Stimulated activated CD4-positive, alpha-beta T cell treated with anti-CD3 and anti-CD28 coated beads, Interleukin-2, amount 100 ng/mL, for 4 hours (primary cell): Measurements from ENCODE around the gene ST6GALNAC4.
A peak's percentile ranks its signal among the peaks of the same experiment; 100 is the strongest.
"Not testable (repeated sequence)": the region's sequence is repeated elsewhere in the genome, so short reads cannot be mapped to it uniquely, and the experiment has no call there.

Experiments used
- DNase-seq: peaks from one replicate; pipeline ENCODE4 v3.0.0-alpha.2; 2020; ENCODE audit warnings: low read depth

The ST6GALNAC4 gene

DNA sequence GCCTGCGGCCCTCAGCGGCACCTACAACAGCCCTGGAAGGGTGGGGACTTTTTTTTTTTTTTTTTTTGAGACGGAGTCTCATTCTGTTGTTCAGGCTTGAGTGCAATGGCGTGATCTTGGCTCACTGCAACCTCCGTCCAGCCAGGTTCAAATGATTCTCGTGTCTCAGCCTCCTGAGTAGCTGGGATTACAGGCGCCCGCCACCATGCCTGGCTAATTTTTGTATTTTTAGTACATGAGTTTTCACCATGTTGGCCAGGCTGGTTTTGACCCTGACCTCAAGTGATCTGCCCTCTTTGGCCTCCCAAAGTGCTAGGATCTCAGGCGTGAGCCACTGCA, 46.7 kb downstream of the ST6GALNAC4 start:
- not testable (repeated sequence) for DNase-seq

DNA sequence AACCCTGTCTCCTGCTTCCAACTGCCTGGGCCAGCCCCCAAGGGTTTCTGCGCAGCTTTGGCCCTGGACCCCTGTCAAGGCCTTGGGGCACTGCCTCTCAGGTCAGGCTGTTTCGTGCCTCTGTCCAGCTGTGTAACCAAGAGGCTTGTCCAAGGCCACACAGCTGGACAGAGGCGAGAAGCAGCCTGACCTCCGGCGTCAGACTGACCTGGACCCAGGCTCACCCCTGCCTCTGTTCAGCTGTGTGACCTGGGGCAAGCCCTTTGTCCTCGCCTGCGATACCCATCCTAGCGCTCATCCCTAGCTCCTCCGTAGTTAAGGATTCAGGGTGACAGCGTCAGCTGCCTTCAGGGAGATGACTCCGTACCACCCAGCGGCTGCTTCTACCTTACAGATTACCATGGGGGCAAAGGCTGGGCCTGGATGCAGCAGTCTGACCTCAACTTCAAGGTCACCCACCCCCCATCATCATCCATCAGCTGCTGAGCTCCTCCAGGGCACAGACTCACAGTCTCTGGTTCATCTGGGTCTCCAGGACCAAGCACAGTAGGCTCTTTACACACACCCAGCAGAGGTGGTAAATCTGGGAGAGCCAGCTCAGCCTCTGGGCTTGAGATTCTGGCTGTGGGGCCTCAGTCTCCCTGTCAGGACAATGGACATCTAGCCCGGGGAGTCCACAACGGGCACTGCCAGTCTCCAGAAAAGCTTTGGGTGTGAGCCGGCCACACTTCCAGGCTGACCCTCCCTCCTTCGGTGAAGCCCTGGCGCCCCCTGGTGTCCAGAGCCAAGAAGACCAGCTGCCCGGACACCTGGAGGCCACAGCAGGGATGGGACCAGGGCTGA, 47.3 kb downstream of the ST6GALNAC4 start:
- DNase-seq = peak; percentile 64

- no peak for DNase-seq
Measured at GRCh38 chr9:127868278-127868902, 48.5 kb downstream of the ST6GALNAC4 start.

GRCh38 chr9:127867356-127868277, 49.2 kb downstream of the ST6GALNAC4 start:
- DNase-seq = no peak

GRCh38 chr9:127866535-127866934, 50.3 kb downstream of the ST6GALNAC4 start:
- no peak for DNase-seq

- DNase-seq = no peak
Measured at GRCh38 chr9:127865645-127866464, 51.0 kb downstream of the ST6GALNAC4 start.

- no peak for DNase-seq
Measured at GRCh38 chr9:127863191-127863621, 53.6 kb downstream of the ST6GALNAC4 start.

GRCh38 chr9:127862075-127863011, 54.5 kb downstream of the ST6GALNAC4 start:
- DNase-seq = no peak

DNA sequence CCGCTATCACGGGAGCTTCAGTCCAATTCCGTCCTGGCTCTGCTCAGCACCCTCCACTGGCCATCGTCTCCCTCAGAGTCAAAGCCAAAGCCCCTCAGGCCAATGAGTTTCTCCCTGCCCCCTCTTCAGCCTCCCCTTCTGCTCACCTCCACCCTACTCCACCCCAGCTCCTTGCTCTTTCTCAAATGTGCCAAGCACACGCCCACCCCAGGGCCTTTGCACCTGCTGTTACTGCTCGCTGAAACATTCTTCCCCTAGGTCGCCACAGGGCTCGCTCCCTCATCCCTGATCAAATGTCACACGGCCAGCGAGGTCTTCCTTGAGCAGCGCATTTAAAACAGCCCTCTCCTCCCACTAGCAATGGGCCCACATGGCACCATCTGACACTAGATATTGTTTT, 56.1 kb downstream of the ST6GALNAC4 start:
- DNase-seq = no peak

- no peak for DNase-seq
Measured at GRCh38 chr9:127860260-127860659, 56.6 kb downstream of the ST6GALNAC4 start.

DNA sequence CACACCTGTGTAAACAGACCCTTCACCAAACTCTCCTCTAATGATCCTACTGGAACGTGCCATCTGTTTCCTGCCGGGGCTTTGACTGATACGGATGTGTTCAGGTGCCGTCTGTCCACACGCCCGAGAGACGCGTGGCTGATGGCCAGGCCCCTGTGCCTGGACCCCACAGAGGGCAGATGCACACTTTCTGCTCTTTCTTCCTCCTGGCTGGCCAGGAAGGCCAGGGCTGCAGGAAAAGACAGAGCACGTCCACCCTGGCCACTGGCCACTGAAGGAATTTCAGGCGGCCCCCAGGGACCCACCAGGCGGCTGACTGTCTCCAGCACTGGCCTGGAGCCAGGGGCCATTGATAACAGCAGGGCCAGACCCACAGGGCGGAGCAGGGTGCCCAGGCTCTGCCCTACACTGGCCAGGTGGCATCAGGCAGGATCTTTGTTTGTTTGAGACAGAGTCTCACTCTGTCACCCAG, 58.8 kb downstream of the ST6GALNAC4 start:
- DNase-seq = no peak
